HK-2 (cell line): ENCODE data around the gene TMEM61.

Source experiments
- DNase-seq: peaks from one replicate; pipeline ENCODE4 v3.0.0-alpha.2; 2018; ENCODE audit not compliant: unreplicated experiment

The TMEM61 gene

GRCh38 chr1:55039342-55040082 lies 59.1 kb downstream of the TMEM61 start, which contains the start of gene PCSK9:
PCSK9 (plus strand) TSS chr1:55039548; CDS start chr1:55039838, 290 bp downstream.
- DNase-seq: peak; percentile 49

- no peak for DNase-seq
Measured at GRCh38 chr1:55040083-55040932, 59.9 kb downstream of the TMEM61 start.

- no peak for DNase-seq
Measured at GRCh38 chr1:55040933-55041494, 60.6 kb downstream of the TMEM61 start.

- no peak for DNase-seq
Measured at GRCh38 chr1:55041613-55042012, 61.2 kb downstream of the TMEM61 start.
